ENCODE data around the gene ACYP1.

ACYP1 gene

DNA sequence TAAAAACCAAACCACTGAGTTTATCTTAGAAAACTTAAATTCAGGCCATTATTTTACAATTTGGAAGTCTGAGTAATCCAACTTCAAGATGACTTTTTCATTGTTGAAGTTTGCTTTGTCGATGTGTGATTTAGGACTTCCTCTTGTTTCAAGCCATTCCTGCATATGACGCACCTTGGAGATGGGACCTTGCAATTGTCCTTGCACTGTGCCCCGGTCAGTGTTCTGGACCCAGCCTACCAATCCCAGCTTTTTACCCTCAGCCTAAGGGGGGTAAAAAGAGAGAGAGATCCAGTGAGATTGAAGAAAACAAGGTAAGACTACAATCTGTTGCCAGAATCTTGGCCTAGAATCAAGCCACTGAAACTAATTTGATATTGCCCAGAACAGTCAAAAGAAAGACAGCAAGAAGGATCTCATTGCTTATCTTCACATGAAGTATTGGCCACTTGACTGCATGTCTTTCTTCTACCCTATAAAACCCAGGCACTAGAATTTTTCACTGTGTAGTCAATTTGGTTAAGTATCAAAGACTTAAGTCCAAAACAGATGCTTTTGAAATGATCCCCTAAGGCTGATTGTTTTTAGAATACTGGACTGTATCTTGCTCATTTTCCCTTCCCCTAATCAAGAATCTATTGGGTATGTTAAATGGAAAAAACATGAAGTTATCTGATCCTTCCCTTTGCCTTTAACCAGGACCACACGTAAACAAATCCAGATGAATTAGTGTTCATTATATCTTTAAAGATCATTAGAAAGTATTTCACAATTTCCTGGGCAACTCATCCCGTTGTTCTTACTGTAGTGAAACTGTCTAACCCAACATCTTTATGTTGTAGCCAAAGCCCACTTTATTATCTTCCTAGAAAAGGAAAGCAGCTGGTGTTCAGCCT is 10.2 kb downstream of the ACYP1 start:
- no peak overlapping the region for H3K4me3 Mint-ChIP-seq
- H3K27me3 Mint-ChIP-seq = no peaks in the 10 kb centered on the region
- peaks cover 14% of the 10 kb centered on the region for H3K36me3 Mint-ChIP-seq
- H3K4me1 Mint-ChIP-seq = peaks cover 30% of the 10 kb centered on the region
- H3K27ac Mint-ChIP-seq = no peak overlapping the region
- H3K9me3 Mint-ChIP-seq = no peaks in the 10 kb centered on the region

DNA sequence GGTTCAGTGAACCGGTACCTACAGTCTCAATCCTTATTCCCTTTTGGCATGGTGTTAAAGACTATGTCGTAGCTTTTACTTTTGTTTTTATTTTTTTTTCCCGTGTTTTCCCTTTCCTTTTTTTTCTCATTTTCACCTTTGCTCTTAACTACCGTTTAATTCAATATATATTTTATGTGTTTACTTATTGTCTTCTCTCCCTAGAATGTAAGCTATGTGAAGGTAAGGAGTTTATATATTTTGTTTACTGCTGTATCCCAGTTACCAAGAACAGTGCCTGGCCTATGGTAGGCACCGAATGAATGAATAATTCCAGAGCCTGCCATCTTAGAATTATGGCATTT is 12.3 kb downstream of the ACYP1 start:
- Mint-ChIP-seq H3K27me3 (no peaks in the 10 kb centered on the region), H3K4me3 (peak overlapping the region; percentile 94), H3K9me3 (no peaks in the 10 kb centered on the region), H3K4me1 (peaks cover 51% of the 10 kb centered on the region), H3K27ac (peak overlapping the region; percentile 96), H3K36me3 (peaks cover 29% of the 10 kb centered on the region)

DNA sequence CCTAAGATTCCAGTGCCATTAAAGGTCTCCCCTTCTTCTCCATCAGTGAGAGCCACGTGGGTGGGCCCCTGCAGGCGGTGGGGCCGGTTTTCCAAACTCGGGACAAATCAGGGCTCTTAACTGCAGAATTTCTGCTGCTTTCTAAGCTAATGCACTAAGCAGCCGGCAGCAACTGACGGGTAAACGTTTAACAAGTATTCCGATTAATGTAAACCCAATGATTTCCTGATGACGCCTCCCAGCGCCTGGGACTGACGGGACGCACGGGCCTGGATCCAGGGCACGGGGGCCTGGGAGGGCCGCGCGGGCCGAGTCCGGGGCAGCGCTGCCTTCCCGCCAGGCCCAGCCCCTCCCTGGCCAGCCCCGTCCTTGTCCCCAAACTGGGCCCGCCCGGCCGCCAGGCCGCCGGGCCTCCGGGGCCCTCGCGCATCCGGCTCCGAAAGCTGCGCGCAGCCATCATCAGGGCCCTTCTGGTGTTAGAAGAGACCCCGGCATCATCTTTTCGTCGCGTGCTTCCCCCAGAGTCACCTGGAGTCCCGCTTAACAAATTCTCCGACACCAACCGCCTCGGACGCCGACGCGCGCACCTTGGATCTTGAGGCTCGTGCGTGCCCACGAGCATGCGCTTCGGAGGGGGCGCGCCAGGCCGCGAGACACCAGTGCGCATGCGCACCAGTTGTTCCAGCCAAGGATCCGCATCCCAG is 12.8 kb downstream of the ACYP1 start, which contains the start of gene MLH3:
Gene MLH3, minus strand, starts transcription at position 616 of the 704 bp plus-strand sequence. CDS start 1,812 bp downstream, outside the sequence.
- H3K4me3 Mint-ChIP-seq = peak within 1 kb of the TSS; percentile 94
- peaks cover 29% of the 10 kb centered on the region for H3K36me3 Mint-ChIP-seq
- H3K9me3 Mint-ChIP-seq = no peaks in the 10 kb centered on the region
- peak within 1 kb of the TSS; percentile 96 for H3K27ac Mint-ChIP-seq
- H3K27me3 Mint-ChIP-seq = no peaks in the 10 kb centered on the region
- H3K4me1 Mint-ChIP-seq = peaks cover 56% of the 10 kb centered on the region

DNA sequence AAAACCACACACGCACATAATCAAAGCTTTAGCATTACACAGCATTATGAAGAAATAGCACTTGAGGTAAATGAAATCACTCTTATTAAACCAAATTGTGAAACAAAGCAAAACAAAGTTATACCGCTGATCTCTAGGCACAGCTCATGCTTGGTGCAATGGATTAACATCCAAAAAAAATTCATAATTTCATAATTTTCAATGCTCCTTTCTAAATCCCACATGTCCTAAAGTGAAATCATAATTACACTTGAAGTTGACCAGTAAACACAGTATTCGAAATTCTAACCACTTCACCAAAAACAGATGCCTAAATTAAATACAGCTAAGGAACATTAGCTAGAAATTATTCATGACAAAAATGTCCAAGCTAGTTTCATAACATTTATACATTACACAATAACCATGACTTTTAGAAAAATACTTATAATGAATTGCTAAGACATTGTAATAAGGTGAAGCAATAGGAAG is 14.1 kb downstream of the ACYP1 start:
- no peaks in the 10 kb centered on the region for H3K9me3 Mint-ChIP-seq
- H3K27ac Mint-ChIP-seq = no peak overlapping the region
- no peaks in the 10 kb centered on the region for H3K27me3 Mint-ChIP-seq
- H3K4me3 Mint-ChIP-seq = peak overlapping the region; percentile 94
- peaks cover 29% of the 10 kb centered on the region for H3K36me3 Mint-ChIP-seq
- H3K4me1 Mint-ChIP-seq = peaks cover 64% of the 10 kb centered on the region

DNA sequence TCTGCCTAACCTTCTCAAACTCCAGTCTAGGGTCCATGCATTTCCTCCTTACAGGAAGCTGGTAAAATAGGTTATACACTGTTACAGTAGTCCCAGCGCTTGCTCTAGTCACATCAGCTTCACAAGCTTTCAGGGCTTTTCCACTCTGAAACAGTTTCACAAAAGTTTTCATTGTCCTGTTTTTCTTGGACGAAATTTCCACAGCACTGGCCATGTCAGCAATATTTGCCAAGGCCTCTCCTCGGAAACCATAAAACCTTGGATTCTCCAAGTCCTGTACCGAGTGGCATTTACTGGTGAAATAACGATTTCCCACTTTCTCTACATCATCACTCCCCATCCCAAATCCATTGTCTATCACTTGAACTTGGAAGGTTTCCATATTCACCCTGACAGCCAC is 14.7 kb downstream of the ACYP1 start:
- H3K4me1 Mint-ChIP-seq = peaks cover 70% of the 10 kb centered on the region

DNA sequence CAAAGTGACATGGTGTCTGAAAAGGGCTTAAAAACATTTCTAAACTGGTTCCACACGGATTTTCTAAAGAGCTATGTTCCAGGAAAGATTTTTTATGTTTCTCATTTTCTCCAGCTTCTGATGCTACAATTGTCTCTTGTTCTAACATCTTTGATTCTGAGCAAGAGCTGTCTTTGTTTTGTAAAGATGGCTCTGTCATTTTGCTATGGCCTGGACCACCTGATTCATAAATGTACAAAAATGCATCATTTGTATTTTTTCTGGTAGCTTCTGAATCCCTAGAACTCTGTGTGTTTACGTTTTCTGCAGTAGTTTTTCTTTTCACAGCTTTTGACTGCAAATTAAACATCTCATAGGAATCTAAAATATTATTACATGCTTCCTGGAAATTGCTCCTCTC is 15.7 kb downstream of the ACYP1 start:
- Mint-ChIP-seq H3K9me3 (no peaks in the 10 kb centered on the region), H3K4me3 (no peak overlapping the region), H3K27me3 (no peaks in the 10 kb centered on the region), H3K4me1 (peaks cover 75% of the 10 kb centered on the region), H3K27ac (no peak overlapping the region), H3K36me3 (peaks cover 29% of the 10 kb centered on the region)

More for the DNA sequence above, 14.7 kb downstream of the ACYP1 start:
- Mint-ChIP-seq H3K36me3 (peaks cover 29% of the 10 kb centered on the region), H3K27ac (no peak overlapping the region), H3K9me3 (no peaks in the 10 kb centered on the region), H3K4me3 (no peak overlapping the region), H3K27me3 (no peaks in the 10 kb centered on the region)

DNA sequence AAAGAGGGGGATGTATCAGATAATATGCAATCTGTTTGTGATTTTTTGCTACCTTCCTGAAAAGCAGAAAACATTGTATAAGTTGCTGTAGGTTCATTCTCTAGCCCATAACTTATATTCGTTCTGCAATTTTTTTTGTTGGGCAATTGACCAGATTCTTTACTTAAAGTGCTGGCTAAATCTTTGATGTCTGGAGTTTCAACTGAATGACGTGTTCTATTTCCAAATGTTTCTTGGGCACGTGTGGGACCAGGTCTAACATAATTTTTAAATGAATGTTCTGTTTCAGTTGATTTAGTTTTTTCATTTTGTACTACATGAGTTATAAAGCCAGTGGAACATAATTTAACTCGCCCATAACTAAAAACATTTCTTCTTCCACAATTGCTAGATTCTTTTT is 16.3 kb downstream of the ACYP1 start:
- peaks cover 29% of the 10 kb centered on the region for H3K36me3 Mint-ChIP-seq
- peaks cover 75% of the 10 kb centered on the region for H3K4me1 Mint-ChIP-seq
- no peaks in the 10 kb centered on the region for H3K9me3 Mint-ChIP-seq
- no peak overlapping the region for H3K4me3 Mint-ChIP-seq
- H3K27me3 Mint-ChIP-seq = no peaks in the 10 kb centered on the region
- H3K27ac Mint-ChIP-seq = no peak overlapping the region

DNA sequence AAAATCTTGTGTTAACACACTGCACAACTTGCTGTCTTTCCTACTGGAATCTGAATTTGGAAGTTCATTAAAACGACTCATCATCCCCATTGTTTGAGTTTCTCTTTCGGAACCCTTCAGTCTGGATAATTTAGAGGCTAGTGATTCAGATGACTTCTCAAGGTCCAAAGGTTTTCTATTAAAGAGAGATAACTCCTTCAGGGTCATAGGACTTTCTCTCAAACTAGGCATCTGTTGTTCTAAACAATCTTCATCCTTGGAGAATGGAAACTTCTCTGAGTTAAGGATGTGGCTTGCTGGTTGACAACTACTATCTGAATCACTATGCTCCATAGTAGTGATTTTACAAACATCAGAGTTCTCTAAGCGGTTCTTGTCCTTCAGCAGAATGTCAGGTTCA is 16.9 kb downstream of the ACYP1 start:
- Mint-ChIP-seq H3K27ac (no peak overlapping the region), H3K4me3 (no peak overlapping the region), H3K36me3 (peaks cover 30% of the 10 kb centered on the region), H3K4me1 (peaks cover 75% of the 10 kb centered on the region), H3K9me3 (no peaks in the 10 kb centered on the region), H3K27me3 (no peaks in the 10 kb centered on the region)

DNA sequence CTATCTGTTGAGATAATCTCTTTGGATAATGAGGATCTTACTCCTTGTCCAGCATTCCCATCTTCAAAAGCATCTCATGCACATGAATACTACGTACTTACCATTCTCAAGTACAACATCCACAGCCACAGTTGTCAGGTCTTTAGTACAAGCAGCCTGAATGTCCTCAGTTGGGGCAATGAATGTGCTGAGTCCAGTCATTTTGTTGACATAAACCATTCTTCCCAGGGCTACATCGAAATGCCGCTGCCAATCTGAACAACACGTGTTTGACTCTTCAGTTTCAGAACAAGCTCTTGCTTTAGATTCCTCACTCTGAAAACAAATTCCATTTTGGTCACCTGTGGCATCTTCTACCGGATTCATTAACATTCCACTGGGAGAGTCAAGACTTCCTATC is 17.5 kb downstream of the ACYP1 start:
- Mint-ChIP-seq H3K27me3 (no peaks in the 10 kb centered on the region), H3K4me3 (no peak overlapping the region), H3K4me1 (peaks cover 70% of the 10 kb centered on the region), H3K9me3 (no peaks in the 10 kb centered on the region), H3K27ac (no peak overlapping the region), H3K36me3 (peaks cover 30% of the 10 kb centered on the region)

DNA sequence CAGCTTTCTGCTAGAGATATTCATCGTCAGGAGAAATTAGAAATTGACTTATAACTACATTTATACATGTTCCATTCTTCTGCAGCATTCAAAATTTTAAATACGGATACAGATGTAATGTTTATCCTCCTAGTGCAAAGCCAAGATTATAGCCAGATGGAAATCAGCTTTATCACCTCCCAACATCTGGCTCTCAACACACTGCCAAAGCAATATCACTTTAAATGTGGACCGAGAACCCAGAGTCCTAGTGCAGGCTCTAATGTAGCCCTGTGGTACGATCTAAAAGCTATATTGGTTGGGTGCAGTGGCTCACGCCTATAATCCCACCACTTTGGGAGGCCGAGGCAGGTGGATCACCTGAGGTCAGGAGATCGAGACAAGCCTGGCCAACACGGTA is 19.1 kb downstream of the ACYP1 start:
- Mint-ChIP-seq H3K27me3 (no peaks in the 10 kb centered on the region), H3K36me3 (peaks cover 29% of the 10 kb centered on the region), H3K4me3 (peak overlapping the region; percentile 7), H3K27ac (no peak overlapping the region), H3K4me1 (peaks cover 59% of the 10 kb centered on the region), H3K9me3 (no peaks in the 10 kb centered on the region)

DNA sequence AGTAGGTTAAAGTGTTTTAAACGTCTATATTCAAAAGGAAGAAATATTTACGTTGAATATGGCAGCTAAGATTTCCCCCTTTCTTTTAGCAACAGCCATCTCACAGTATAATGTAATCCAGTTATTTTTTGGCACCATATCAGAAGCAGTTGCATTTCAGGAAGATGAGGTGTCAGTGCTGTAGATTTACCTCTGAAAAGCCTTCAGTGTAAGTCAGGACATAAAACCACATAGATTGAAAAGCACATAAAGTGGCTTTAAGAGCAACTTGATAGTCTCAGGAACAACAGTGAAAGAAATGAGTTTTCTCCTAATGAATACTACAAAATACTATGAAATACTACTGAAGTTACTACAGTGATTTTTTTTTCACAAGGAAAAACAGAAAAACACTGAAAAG is 19.5 kb downstream of the ACYP1 start:
- no peak overlapping the region for H3K4me3 Mint-ChIP-seq
- H3K27me3 Mint-ChIP-seq = no peaks in the 10 kb centered on the region
- peaks cover 54% of the 10 kb centered on the region for H3K4me1 Mint-ChIP-seq
- H3K27ac Mint-ChIP-seq = no peak overlapping the region
- H3K36me3 Mint-ChIP-seq = peaks cover 26% of the 10 kb centered on the region
- H3K9me3 Mint-ChIP-seq = no peaks in the 10 kb centered on the region

DNA sequence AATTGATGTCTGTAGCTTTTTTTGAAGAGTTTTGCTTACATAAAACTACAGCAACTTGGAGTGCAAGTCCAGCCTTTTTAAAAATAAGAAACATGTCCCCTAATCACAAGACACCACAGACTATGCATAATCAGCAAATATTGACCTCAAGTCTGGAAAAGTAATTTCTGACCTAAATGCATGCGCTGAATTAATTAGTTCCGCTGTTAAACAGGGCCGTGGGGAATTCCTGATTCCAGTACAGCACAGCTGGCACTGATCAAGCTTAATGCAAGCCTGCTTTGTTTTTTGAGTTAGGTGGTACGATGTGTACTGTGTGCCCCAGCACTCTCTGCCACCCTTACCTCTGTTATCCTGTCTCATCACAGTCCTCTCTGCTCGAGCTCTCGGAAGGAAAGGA is 21.8 kb downstream of the ACYP1 start:
- Mint-ChIP-seq H3K36me3 (peaks cover 14% of the 10 kb centered on the region), H3K4me3 (no peak overlapping the region), H3K9me3 (no peaks in the 10 kb centered on the region), H3K27ac (no peak overlapping the region), H3K4me1 (peaks cover 34% of the 10 kb centered on the region), H3K27me3 (no peaks in the 10 kb centered on the region)

DNA sequence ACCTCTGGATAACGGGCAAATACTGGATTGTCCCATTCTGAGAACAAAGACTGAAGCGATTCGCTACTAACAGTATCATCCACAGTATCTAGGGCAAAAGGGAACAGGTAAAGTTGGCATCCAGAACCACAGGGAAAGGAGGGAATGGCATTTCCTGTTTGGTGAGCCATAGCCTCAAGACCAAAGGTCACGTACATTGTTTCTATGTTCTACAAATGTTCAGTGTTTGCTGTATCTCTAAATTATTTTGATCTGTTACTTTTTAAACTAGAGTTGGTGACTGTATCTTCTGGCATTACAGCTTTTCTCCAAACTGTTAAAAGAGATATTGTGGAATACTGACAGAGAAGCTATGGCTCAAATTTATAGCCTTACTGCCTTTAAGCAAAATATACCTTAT is 22.2 kb downstream of the ACYP1 start:
- no peaks in the 10 kb centered on the region for H3K27me3 Mint-ChIP-seq
- no peak overlapping the region for H3K4me3 Mint-ChIP-seq

DNA sequence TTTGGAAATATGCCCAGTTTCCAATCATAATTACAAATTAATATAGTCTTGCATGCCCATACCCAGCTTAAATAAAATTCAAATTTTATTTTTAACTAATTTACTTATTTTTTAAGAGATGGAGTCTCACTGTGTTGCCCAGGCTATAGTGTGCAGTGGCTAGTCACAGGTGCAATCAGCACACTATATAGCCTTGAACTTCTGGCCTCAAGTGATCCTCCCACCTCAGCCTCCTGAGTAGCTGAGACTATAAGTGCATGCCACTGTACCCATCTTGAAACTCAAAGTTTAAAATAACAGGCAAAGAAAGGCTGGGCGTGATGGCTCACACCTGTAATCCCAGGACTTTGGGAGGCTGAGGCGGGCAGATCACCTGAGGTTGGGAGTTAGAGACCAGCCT is 22.9 kb downstream of the ACYP1 start:
- H3K4me3 Mint-ChIP-seq = no peak overlapping the region
- H3K27me3 Mint-ChIP-seq = no peaks in the 10 kb centered on the region
- peaks cover 23% of the 10 kb centered on the region for H3K4me1 Mint-ChIP-seq
- H3K36me3 Mint-ChIP-seq = peaks cover 12% of the 10 kb centered on the region
- H3K9me3 Mint-ChIP-seq = no peaks in the 10 kb centered on the region
- no peak overlapping the region for H3K27ac Mint-ChIP-seq

More for the DNA sequence above, 22.2 kb downstream of the ACYP1 start:
- H3K4me1 Mint-ChIP-seq = peaks cover 29% of the 10 kb centered on the region
- no peak overlapping the region for H3K27ac Mint-ChIP-seq
- H3K36me3 Mint-ChIP-seq = peaks cover 12% of the 10 kb centered on the region
- no peaks in the 10 kb centered on the region for H3K9me3 Mint-ChIP-seq

DNA sequence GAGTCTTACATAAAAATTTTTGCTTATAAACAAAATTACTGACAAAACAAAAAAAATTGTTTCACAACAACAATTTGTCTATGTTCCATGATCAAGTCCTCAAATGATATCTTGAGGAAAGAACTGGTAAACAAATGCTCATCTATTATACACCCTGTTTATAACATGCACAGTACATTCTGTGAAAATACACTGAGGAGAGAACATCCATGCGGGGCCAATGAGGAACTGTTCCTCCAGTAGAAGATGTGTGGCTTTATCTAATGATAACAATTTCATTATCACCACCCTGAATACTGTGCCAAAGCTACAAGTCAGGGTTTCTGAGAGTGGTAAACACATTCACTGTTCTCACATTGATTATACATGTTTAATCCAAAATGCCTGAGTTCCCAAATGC is 23.3 kb downstream of the ACYP1 start:
- Mint-ChIP-seq H3K9me3 (no peaks in the 10 kb centered on the region), H3K27me3 (no peaks in the 10 kb centered on the region), H3K4me3 (no peak overlapping the region), H3K27ac (no peak overlapping the region), H3K36me3 (peaks cover 10% of the 10 kb centered on the region), H3K4me1 (peaks cover 18% of the 10 kb centered on the region)

DNA sequence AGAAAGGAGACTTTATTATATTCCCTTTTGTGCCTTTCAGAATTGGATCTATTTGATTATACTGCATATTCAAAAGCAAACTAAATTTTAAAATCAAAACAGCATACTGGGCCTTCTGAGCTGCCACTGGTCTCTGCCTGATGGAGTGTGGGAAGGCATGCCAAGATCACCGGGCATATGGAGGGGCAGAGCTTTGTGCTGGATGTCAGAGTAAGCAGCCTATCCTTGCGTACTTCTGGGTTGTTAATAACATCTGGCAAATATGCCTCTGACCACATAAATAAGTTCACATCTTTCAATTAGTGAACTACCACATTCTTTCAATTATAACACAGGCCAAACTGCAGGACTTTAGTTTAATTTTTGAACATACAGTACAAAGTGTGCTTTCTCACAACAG is 30.9 kb downstream of the ACYP1 start:
- Mint-ChIP-seq H3K36me3 (peaks cover 19% of the 10 kb centered on the region), H3K4me1 (no peaks in the 10 kb centered on the region), H3K9me3 (no peaks in the 10 kb centered on the region), H3K4me3 (no peak overlapping the region), H3K27me3 (no peaks in the 10 kb centered on the region), H3K27ac (no peak overlapping the region)

All from activated naive CD4-positive, alpha-beta T cell treated with anti-CD3 and anti-CD28 coated beads, Interleukin-2, amount 50 U/mL, for 24 hours (primary cell).